MM.1S (cell line): Measurements from ENCODE around the gene ZNF329.

Source experiments
- DNase-seq: peaks from one replicate; pipeline ENCODE4 v3.0.0-alpha.2; 2015
- H2AFZ ChIP-seq: fragments of 300-600 bp; sonication (generic); 2 replicates; pipeline ENCODE4 v1.6.0; 2016; ENCODE audit warnings: antibody characterized with exemption, low read length
- H3F3A ChIP-seq: fragments of 300-600 bp; sonication (generic); 2 replicates; pipeline ENCODE4 v1.6.1; 2016; ENCODE audit warnings: mild to moderate bottlenecking, antibody characterized with exemption, low read length, moderate library complexity, mixed read lengths; ENCODE audit not compliant: insufficient read depth
- H3K27ac ChIP-seq: fragments of 300-600 bp; sonication (generic); 2 replicates; pipeline ENCODE4 v1.5.1; 2016; ENCODE audit warnings: mild to moderate bottlenecking, low read length
- H3K27me3 ChIP-seq: fragments of 300-600 bp; sonication (generic); replicated peaks from 2 replicates; pipeline ENCODE4 v1.6.0; 2016; ENCODE audit warnings: low read length; ENCODE audit not compliant: insufficient read depth
- H3K36me3 ChIP-seq: fragments of 300-600 bp; sonication (generic); replicated peaks from 2 replicates; pipeline ENCODE4 v1.6.1; 2016; ENCODE audit warnings: mild to moderate bottlenecking, low read length, mixed read lengths; ENCODE audit not compliant: insufficient read depth
- H3K4me1 ChIP-seq: fragments of 300-600 bp; sonication (generic); 2 replicates; pipeline ENCODE4 v1.6.1; 2016; ENCODE audit warnings: low read length, mixed read lengths
- H3K4me2 ChIP-seq: fragments of 300-600 bp; sonication (generic); 2 replicates; pipeline ENCODE4 v1.6.0; 2016; ENCODE audit warnings: low read depth, low read length
- H3K4me3 ChIP-seq: fragments of 300-600 bp; sonication (generic); 2 replicates; pipeline ENCODE4 v1.5.1; 2016; ENCODE audit warnings: low read length, mixed read lengths
- H3K79me2 ChIP-seq: fragments of 300-600 bp; sonication (generic); 2 replicates; pipeline ENCODE4 v1.6.1; 2016; ENCODE audit warnings: mixed run types, low read length, mixed read lengths
- H3K9ac ChIP-seq: fragments of 300-600 bp; sonication (generic); 2 replicates; pipeline ENCODE4 v1.6.1; 2016; ENCODE audit warnings: low read length, mixed read lengths
- H3K9me2 ChIP-seq: fragments of 300-600 bp; sonication (generic); replicated peaks from 2 replicates; pipeline ENCODE4 v1.6.1; 2016; ENCODE audit warnings: mild to moderate bottlenecking, low read length, mixed read lengths; ENCODE audit not compliant: insufficient read depth
- H3K9me3 ChIP-seq: fragments of 300-600 bp; sonication (generic); replicated peaks from 2 replicates; pipeline ENCODE4 v1.6.1; 2016; ENCODE audit warnings: mild to moderate bottlenecking, low read length, mixed read lengths; ENCODE audit not compliant: insufficient read depth
- H4K20me1 ChIP-seq: fragments of 300-600 bp; sonication (generic); 2 replicates; pipeline ENCODE4 v1.6.1; 2016; ENCODE audit warnings: mild to moderate bottlenecking, low read length, moderate library complexity, mixed read lengths; ENCODE audit not compliant: insufficient read depth
- CTCF ChIP-seq: fragments of 300-600 bp; sonication (generic); IDR thresholded peaks from 2 replicates; pipeline ENCODE4 v1.5.1; 2016; ENCODE audit warnings: antibody characterized with exemption, low read length, mixed read lengths
- EZH2 ChIP-seq: fragments of 300-600 bp; sonication (generic); optimal IDR thresholded peaks from 2 replicates; pipeline ENCODE3; 2017; ENCODE audit warnings: low read depth, mild to moderate bottlenecking, antibody characterized with exemption, low read length, mixed read lengths
- EZH2phosphoT487 ChIP-seq: fragments of 300-600 bp; sonication (generic); IDR thresholded peaks from 2 replicates; pipeline ENCODE4 v1.6.1; 2018; ENCODE audit warnings: antibody characterized with exemption, low read length

ZNF329 gene

GRCh38 chr19:58107778-58108545 is 42.6 kb downstream of the ZNF329 start:
- no peak for DNase-seq
- no peaks in the 10 kb centered on the region for H3K79me2 ChIP-seq
- H3K4me2 ChIP-seq, result no peak overlapping the region
- H4K20me1 ChIP-seq, result no peaks in the 10 kb centered on the region
- H3K27me3 ChIP-seq, result no peaks in the 10 kb centered on the region
- no peak overlapping the region for H3K9ac ChIP-seq
- H3K9me3 ChIP-seq, result no peaks in the 10 kb centered on the region
- no peaks in the 10 kb centered on the region for H3K4me1 ChIP-seq
- no peaks in the 10 kb centered on the region for H3K9me2 ChIP-seq
- TF ChIP-seq EZH2phosphoT487 (no peak), CTCF (no peak), EZH2 (no peak)
- no peaks in the 10 kb centered on the region for H3F3A ChIP-seq
- H2AFZ ChIP-seq, result no peak overlapping the region
- no peak overlapping the region for H3K27ac ChIP-seq
- no peaks in the 10 kb centered on the region for H3K36me3 ChIP-seq
- no peak overlapping the region for H3K4me3 ChIP-seq

- Histone ChIP-seq H3K79me2 (no peaks in the 10 kb centered on the region), H3K4me1 (no peaks in the 10 kb centered on the region), H3K4me2 (no peak overlapping the region), H2AFZ (no peak overlapping the region), H4K20me1 (no peaks in the 10 kb centered on the region), H3K9me2 (no peaks in the 10 kb centered on the region), H3K9me3 (no peaks in the 10 kb centered on the region), H3K27me3 (no peaks in the 10 kb centered on the region), H3F3A (no peaks in the 10 kb centered on the region), H3K27ac (no peak overlapping the region), H3K9ac (no peak overlapping the region), H3K36me3 (no peaks in the 10 kb centered on the region), H3K4me3 (no peak overlapping the region)
- no peak for DNase-seq
- no peak for TF ChIP-seq EZH2phosphoT487
These were observed 51.9 kb downstream of the ZNF329 start for GRCh38 chr19:58098682-58098998.

DNA sequence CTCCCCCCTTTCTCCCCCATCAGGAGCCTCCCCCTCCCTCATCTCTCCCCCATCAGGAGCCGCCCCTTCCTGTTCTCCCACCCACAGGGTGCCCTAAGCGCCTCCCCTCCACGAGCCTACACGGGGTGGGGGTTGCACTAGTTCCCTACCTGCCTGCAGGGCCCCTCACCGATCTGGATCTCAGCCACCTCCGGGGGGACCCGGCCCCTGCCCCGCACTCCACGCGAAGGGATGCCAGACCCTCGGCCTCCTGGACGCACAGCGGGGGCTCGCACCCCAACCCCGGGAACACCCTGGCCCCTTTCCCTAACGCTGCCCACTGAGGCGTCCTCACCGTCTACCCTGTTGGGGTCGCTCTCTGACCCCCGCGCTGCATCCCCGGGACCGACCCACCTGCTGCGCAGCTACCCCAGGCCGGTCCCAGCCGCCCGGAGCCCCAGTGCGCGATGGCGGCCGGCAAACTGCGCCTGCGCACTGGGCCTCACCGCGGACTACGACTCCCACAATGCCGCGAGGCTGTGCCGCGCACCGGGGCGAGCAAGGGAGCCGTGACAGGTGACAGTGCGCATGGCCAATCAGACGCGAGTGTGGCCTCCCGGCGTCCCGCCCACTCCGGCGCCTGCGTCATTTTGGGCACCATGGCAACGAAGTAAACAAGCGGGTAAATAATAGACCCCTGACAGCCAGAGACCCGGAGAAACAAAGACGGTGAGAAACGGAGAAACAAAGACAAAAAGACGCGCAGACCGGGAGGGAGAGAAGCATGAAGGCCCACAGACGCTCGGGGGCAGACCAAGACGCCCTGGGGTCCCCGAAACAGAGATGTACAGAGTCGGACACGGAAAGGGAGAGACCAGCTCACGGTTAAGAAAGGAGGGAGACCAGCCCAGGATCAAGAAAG is 52.6 kb downstream of the ZNF329 start, which contains the start of gene ZSCAN18:
ZSCAN18 (minus strand) TSS at position 451 of the 901 bp plus-strand sequence. CDS start 7,964 bp downstream, outside the sequence.
- Histone ChIP-seq H3K27ac (no peak within 1 kb of the TSS), H3K9ac (no peak within 1 kb of the TSS), H2AFZ (no peak within 1 kb of the TSS), H3K79me2 (no peaks in the 10 kb centered on the region), H4K20me1 (no peaks in the 10 kb centered on the region), H3K27me3 (no peaks in the 10 kb centered on the region), H3K4me2 (no peak within 1 kb of the TSS), H3K9me3 (no peaks in the 10 kb centered on the region), H3K4me1 (no peaks in the 10 kb centered on the region), H3K36me3 (no peaks in the 10 kb centered on the region), H3F3A (no peaks in the 10 kb centered on the region), H3K9me2 (no peaks in the 10 kb centered on the region), H3K4me3 (no peak within 1 kb of the TSS)
- DNase-seq, result no peak
- TF ChIP-seq CTCF (no peak), EZH2 (no peak), EZH2phosphoT487 (no peak)
